HG03432 (cell line): ENCODE measurements around the gene HLF.

Source experiments
- ATAC-seq: cut with Tn5 transposase; IDR thresholded peaks from one replicate; pipeline ENCODE4 v1.9.1; 2021; ENCODE audit warnings: mild to moderate bottlenecking, moderate library complexity; ENCODE audit not compliant: unreplicated experiment

Gene HLF

GRCh38 chr17:55304171-55304859 is 39.6 kb downstream of the HLF start:
- no peak for ATAC-seq

GRCh38 chr17:55305321-55306087 is 40.7 kb downstream of the HLF start:
- ATAC-seq, result no peak

GRCh38 chr17:55307879-55308278 is 43.1 kb downstream of the HLF start:
- no peak for ATAC-seq

GRCh38 chr17:55308613-55309391 is 44.0 kb downstream of the HLF start:
- no peak for ATAC-seq

- no peak for ATAC-seq
Observed at GRCh38 chr17:55311767-55312375, 47.1 kb downstream of the HLF start.

GRCh38 chr17:55312852-55313251 is 48.1 kb downstream of the HLF start:
- no peak for ATAC-seq

GRCh38 chr17:55314061-55314783 is 49.5 kb downstream of the HLF start:
- no peak for ATAC-seq

GRCh38 chr17:55314784-55315491 is 50.2 kb downstream of the HLF start:
- ATAC-seq, result no peak

GRCh38 chr17:55316499-55316898 is 51.7 kb downstream of the HLF start:
- no peak for ATAC-seq

GRCh38 chr17:55317284-55317683 is 52.5 kb downstream of the HLF start:
- ATAC-seq, result no peak

GRCh38 chr17:55318081-55318480 is 53.3 kb downstream of the HLF start:
- no peak for ATAC-seq

GRCh38 chr17:55318715-55319487 is 54.1 kb downstream of the HLF start:
- no peak for ATAC-seq

GRCh38 chr17:55319933-55320593 is 55.3 kb downstream of the HLF start:
- no peak for ATAC-seq

GRCh38 chr17:55320594-55321426 is 56.0 kb downstream of the HLF start:
- no peak for ATAC-seq

GRCh38 chr17:55321427-55322060 is 56.8 kb downstream of the HLF start:
- no peak for ATAC-seq

GRCh38 chr17:55322453-55322985 is 57.8 kb downstream of the HLF start:
- ATAC-seq, result no peak
